Panc1 (cell line): ENCODE data around the gene HOXA7.

Experiments
- CTCF ChIP-seq: fragments of 450-650 bp; IDR thresholded peaks from 2 replicates; pipeline ENCODE4 v1.5.1; 2017; ENCODE audit warnings: mild to moderate bottlenecking
- POLR2AphosphoS5 ChIP-seq: IDR thresholded peaks from 2 replicates; pipeline ENCODE4 v1.6.1; 2012; ENCODE audit warnings: mild to moderate bottlenecking, low read depth, low read length, moderate library complexity
- REST ChIP-seq, 2 experiments: IDR thresholded peaks; 2 replicates each; pipeline ENCODE4 v1.6.1; 2011 to 2012; ENCODE audit warnings: low read depth in 2 of 2, control low read depth in 1 of 2, low read length in 1 of 2, mild to moderate bottlenecking in 1 of 2, moderate library complexity in 1 of 2; ENCODE audit not compliant: insufficient read depth in 1 of 2
- SIN3A ChIP-seq: IDR thresholded peaks from 2 replicates; pipeline ENCODE4 v1.6.1; 2012; ENCODE audit warnings: low read depth, mild to moderate bottlenecking, low read length, moderate library complexity, borderline replicate concordance; ENCODE audit not compliant: insufficient read depth

GRCh38 chr7:27104341-27105058 is 52.0 kb downstream of the HOXA7 start:
- no peak for TF ChIP-seq CTCF
- no peak for TF ChIP-seq POLR2AphosphoS5
- TF ChIP-seq REST (IDR thresholded peaks at IDR 0.05; ENCODE audit: insufficient read depth in 1 of 2, low read depth in 2 of 2, low read length in 1 of 2): no peak
- no peak for TF ChIP-seq SIN3A
